Fibroblast of lung (primary cell): ENCODE results near the gene NT5DC1.

Experiments used
- EZH2 ChIP-seq: IDR thresholded peaks from 2 replicates; pipeline ENCODE4 v1.5.1; 2012; ENCODE audit warnings: low read length, control low read depth, mild to moderate bottlenecking; ENCODE audit errors: missing control alignments
- TF ChIP-seq, protein P1 (sequence below), 2 donors: IDR thresholded peaks in 1 of 2; conservative IDR thresholded peaks in 1 of 2; 1 replicate in 1 of 2; 2 replicates in 1 of 2; pipeline ENCODE4 v1.5.1; 2011 to 2012; ENCODE audit warnings: low read length in 2 of 2, control low read depth in 1 of 2, inconsistent platforms in 1 of 2, low read depth in 1 of 2, mild to moderate bottlenecking in 1 of 2

DNA sequence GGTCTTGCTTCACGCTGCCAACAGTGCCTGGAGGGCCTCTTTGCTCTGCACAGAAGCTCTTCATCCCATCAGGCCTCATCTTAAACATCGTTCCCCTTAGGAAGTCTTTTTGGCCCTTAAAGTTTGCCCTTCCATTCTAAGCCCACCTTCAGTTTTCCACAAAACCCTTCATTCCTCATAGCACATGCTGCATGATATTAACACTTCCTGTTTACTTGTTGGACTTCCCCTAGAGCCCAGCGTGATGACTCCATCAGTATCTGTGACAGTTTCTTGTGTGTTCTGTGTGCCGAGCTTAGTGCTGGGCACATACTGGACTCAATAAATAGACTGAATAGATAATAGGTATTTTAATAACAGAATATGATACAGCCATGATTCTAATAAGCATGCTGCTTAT, 2.2 kb downstream of the NT5DC1 start:
- TF ChIP-seq, protein P1, sequence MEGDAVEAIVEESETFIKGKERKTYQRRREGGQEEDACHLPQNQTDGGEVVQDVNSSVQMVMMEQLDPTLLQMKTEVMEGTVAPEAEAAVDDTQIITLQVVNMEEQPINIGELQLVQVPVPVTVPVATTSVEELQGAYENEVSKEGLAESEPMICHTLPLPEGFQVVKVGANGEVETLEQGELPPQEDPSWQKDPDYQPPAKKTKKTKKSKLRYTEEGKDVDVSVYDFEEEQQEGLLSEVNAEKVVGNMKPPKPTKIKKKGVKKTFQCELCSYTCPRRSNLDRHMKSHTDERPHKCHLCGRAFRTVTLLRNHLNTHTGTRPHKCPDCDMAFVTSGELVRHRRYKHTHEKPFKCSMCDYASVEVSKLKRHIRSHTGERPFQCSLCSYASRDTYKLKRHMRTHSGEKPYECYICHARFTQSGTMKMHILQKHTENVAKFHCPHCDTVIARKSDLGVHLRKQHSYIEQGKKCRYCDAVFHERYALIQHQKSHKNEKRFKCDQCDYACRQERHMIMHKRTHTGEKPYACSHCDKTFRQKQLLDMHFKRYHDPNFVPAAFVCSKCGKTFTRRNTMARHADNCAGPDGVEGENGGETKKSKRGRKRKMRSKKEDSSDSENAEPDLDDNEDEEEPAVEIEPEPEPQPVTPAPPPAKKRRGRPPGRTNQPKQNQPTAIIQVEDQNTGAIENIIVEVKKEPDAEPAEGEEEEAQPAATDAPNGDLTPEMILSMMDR (conservative IDR thresholded peaks at IDR 0.05 in 1 of 2, IDR thresholded peaks at IDR 0.05 in 1 of 2; ENCODE audit: low read depth in 1 of 2, low read length in 2 of 2) = no peak
- no peak for TF ChIP-seq EZH2
